Limb (tissue), 2 donors: Measurements from ENCODE around the gene SYTL2.

Source experiments
- DNase-seq, 2 donors: peaks; one replicate each; pipeline ENCODE4 v3.0.0-alpha.2; 2016; ENCODE audit errors: extremely low spot score in 2 of 2

SYTL2 gene

GRCh38 chr11:85735876-85736460 lies 75.0 kb downstream of the SYTL2 start:
- DNase-seq, result no peak

DNA sequence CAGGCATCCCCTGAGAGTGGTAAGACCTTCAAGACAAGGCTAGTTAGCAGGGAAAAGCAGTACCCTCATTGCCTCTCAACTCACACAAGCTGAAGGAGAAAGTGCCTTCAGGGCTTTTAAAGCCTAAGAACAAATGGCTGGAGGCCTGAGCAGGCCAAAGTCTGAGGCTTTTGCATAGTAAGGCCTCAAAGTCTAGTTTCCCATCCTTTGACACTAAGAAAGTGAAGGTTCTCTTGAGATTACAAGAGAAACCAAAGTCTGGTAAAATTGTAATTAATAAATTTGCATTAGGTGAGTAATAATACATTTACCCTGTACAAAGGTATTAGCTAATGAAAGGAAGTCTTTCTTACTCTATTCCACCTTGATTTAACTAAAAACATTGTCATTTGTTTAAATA lies 78.0 kb downstream of the SYTL2 start:
- DNase-seq, result no peak

- no peak for DNase-seq
Measured at GRCh38 chr11:85726381-85726780, 84.6 kb downstream of the SYTL2 start.

DNA sequence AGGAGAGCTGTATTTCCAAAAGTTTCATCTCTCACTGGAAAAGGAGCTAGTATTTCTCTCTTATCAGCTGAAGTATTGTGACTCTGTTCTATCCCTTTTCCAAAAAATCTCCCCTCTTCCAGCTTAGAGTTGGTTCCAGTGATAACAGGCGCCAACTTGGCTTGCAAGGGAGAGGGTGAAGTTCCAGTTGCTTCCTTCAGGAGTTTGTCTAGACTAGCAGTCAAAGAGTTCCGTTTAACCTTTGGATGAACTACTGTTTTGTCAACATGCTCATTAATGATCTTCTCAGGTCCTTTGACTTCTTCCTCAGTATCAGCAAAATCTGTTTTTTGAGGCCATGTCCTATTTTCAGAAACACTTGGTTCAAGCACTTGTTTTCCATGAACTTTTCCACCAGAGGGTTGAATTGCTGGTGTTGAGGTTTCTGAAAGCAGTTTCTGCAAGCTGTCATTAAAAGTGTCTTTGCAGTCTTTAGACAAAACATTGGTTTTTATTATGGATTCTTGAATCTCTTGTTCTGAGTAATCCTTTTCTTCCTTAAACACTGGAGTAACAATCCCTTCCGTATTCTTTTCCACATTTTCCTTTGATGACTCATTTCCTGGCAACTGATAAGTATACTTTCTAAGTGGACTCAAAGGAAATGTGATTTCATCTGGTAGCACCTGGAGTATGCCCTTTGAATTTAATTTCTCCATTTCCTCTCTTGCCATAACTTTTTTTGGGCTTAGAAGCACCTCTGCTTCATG lies 85.3 kb downstream of the SYTL2 start:
- DNase-seq, result no peak

- no peak for DNase-seq
Measured at GRCh38 chr11:85724748-85725465, 86.0 kb downstream of the SYTL2 start.

GRCh38 chr11:85723088-85723487 lies 87.9 kb downstream of the SYTL2 start:
- DNase-seq, result no peak

GRCh38 chr11:85721191-85721590 lies 89.8 kb downstream of the SYTL2 start:
- no peak for DNase-seq

GRCh38 chr11:85718991-85719807 lies 91.7 kb downstream of the SYTL2 start:
- DNase-seq, result peak; percentile 65 to 81

DNA sequence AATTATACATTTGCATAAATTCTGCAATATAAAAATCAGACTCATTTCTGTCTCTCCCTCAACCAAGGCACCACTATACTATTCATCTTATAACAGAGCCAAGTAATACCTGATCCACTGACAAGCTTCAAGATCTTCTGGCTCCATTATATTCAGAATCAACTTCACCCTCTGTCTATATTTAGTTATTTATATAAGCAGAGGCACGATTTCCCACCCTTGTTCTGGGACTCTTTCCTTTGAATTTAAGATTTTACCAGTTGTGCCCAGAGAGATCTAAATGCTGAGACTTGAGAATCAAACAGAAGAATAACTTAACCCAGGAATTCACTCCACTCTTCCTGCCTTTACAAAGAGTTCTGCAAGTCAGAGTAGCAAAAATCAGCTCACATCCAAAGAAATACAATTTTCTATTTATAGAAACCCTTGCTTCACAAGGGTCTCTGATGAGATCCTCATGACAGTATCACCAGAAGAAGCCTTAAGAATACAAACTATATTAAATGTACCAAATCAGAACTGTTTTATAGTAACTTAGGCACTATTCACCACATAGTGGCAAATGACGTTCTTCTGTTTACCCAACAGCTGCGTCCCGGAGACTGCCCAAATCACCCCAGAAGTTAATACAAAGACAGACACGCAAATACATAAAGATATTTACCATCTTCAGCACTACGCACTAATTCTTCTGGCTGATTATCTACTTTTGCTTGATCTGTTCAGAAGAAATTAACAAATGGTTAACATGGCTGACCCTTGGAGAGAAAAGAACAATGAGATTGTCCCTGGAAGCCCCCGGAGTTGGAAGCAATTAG lies 92.6 kb downstream of the SYTL2 start:
- DNase-seq, result no peak

- no peak for DNase-seq
Measured at GRCh38 chr11:85717429-85717828, 93.5 kb downstream of the SYTL2 start.

DNA sequence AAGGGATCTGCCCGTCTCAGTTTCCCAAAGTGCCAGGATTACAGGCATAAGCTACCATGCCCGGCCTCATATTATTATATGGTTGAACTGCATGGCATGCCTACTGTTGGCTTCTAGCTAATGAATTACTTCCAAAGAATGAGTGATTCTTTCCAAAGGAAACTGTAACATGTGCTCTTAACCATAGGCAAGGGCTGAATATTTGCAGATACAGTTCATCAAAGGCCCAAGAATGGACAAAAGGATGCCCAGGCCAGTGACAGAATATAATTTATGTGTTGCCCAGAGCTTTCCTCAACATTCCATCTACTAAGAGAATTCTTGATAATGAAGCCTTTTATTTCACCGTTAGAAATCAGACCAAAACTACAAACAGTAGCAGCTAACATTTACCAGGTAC lies 98.0 kb downstream of the SYTL2 start:
- no peak for DNase-seq

DNA sequence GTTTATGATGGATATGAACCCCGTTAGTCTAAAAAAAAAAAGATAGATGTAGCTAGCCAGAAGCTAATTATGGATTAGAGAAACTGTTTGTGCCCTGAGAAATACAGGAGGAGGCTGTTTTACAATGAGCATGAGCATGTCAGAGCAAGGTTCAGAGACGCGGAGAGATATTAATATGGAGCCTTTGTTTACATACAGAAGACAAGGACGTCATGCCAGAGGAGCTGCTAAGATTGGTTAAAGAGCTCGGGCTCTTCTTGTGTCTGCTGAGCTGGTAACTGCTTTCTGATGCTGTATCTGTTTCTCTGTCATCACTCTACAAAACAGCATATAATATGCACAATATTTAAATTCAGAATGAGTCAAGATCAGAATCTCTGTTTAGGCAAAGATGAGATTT lies 100.0 kb downstream of the SYTL2 start:
- no peak for DNase-seq

DNA sequence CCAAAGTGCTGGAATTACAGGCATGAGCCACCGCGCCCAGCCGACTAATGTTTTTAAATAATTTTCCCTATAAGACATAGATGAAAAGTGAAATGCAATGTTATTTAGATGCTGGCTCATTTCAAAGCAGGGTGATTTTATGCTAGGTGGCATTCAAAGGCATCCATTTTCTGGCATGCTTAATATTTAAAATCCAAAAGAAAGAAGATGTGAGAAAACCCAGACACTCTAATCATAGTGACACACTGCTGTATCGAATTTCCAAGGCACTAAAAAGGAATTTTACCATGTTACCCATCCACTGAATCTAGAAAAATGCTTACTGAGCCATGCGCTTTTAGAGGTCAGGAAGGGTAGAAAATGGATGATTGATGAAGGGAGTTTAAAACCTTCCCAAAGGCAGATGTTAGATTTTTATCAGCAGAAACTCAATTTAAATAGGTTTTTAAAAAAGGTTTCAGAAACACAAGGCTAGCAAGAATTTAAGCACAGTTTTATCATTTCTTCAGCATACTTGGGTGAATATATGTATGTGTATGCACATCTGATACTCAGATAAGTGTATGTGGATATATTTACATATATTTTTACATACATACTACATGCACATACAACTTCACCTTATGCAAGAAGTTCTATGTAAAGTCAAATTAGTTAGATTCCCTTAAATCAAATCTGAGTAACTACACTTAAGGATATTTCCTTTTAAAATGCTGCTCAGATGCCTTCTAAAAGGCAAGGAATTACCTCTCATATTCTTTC lies 100.8 kb downstream of the SYTL2 start:
- no peak for DNase-seq

DNA sequence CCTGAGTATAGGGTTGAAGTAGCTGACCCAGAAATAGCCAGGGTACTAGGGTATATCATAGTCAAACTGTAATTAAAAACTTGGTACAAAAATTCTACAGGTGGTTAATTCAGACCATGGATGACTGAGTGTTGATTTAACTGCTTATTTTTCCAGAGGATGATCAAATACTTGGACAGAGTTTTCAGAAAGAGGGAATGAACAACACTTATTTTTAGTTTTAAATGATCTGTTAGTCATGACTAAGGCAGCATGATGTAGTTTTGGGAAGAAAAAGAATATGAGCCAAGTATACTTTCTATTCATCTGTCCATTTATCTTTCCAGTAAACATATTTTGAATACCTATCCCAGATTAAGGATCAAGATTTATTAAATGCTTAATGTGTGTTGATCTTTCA lies 105.1 kb downstream of the SYTL2 start:
- DNase-seq, result no peak

DNA sequence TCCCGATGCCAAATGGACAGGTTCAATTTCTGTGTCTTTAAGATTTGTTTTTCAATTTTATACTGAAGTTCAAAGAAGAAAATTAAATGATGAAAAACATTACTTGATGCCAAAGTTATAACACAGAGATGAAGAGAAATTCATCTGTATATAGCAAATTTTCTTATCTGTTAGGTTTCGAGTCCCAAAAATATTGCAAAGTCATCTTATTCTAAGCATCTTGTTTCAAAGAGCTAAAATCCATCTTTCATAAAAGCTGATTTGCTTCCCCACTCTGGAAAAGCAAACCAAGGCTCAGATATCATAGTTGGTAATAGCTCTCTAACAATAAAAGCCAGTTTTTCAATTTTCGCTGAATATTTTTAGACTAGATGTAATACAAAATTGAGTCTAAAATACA lies 106.0 kb downstream of the SYTL2 start:
- no peak for DNase-seq

- DNase-seq, result no peak
Measured at GRCh38 chr11:85699957-85700741, 110.8 kb downstream of the SYTL2 start.

- no peak for DNase-seq
Measured at GRCh38 chr11:85698195-85698594, 112.7 kb downstream of the SYTL2 start.

GRCh38 chr11:85697747-85698146 lies 113.2 kb downstream of the SYTL2 start:
- DNase-seq, result no peak

GRCh38 chr11:85695546-85695945 lies 115.4 kb downstream of the SYTL2 start:
- DNase-seq, result no peak
